ENCODE measurements around the gene HMGN4. TPM values are rescaled to one million over a fixed set of nuclear protein-coding genes. Genes with fewer than 3 reads are reported as not detected.
A peak's percentile ranks its signal among the peaks of the same experiment; 100 is the strongest.

Gene HMGN4
- total RNA-seq, 2 donors from 2014 or later, result 79.8 to 91.9 TPM

- Mint-ChIP-seq H3K27ac (peak overlapping the region; percentile 97 to 100), H3K36me3 (peaks cover 5% of the 10 kb centered on the region), H3K27me3 (peaks cover 0 to 4% of the 10 kb centered on the region in 2 donors), H3K4me1 (ENCODE audit: low read depth in 2 of 2) (peaks cover 26 to 27% of the 10 kb centered on the region in 2 donors), H3K4me3 (peak overlapping the region; percentile 100), H3K9me3 (peaks cover 3% of the 10 kb centered on the region)
- DNase-seq (ENCODE audit: low spot score), result peak; percentile 93
- peak; percentile 87 to 88 for ATAC-seq
Observed at GRCh38 chr6:26568601-26569432, 30.7 kb downstream of the HMGN4 start.

GRCh38 chr6:26569433-26569764 is 31.2 kb downstream of the HMGN4 start:
- Mint-ChIP-seq H3K27ac (peak overlapping the region; percentile 97 to 100), H3K27me3 (peaks cover 0 to 4% of the 10 kb centered on the region in 2 donors), H3K9me3 (peaks cover 3% of the 10 kb centered on the region), H3K36me3 (peaks cover 5% of the 10 kb centered on the region), H3K4me3 (peak overlapping the region; percentile 100), H3K4me1 (ENCODE audit: low read depth in 2 of 2) (peaks cover 26 to 27% of the 10 kb centered on the region in 2 donors)
- DNase-seq (ENCODE audit: low spot score) (no peak), ATAC-seq (no peak)

- peaks cover 26 to 27% of the 10 kb centered on the region in 2 donors for H3K4me1 Mint-ChIP-seq (ENCODE audit: low read depth in 2 of 2)
- ATAC-seq (no peak), DNase-seq (ENCODE audit: low spot score) (no peak)
- peaks cover 3% of the 10 kb centered on the region for H3K9me3 Mint-ChIP-seq
- no peak overlapping the region for H3K4me3 Mint-ChIP-seq
- no peak overlapping the region for H3K27ac Mint-ChIP-seq
- H3K27me3 Mint-ChIP-seq, result peaks cover 0 to 4% of the 10 kb centered on the region in 2 donors
- H3K36me3 Mint-ChIP-seq, result peaks cover 5% of the 10 kb centered on the region
Observed at GRCh38 chr6:26570027-26570809, 32.1 kb downstream of the HMGN4 start.

GRCh38 chr6:26571592-26572296 is 33.6 kb downstream of the HMGN4 start:
- Mint-ChIP-seq H3K9me3 (peaks cover 3% of the 10 kb centered on the region), H3K4me1 (ENCODE audit: low read depth in 2 of 2) (peaks cover 31 to 32% of the 10 kb centered on the region in 2 donors), H3K27ac (peak overlapping the region; percentile 78 to 85), H3K4me3 (peak overlapping the region; percentile 85), H3K27me3 (peaks cover 3 to 10% of the 10 kb centered on the region in 2 donors), H3K36me3 (peaks cover 5% of the 10 kb centered on the region)
- peak; percentile 71 to 74 for ATAC-seq
- DNase-seq (ENCODE audit: low spot score), result no peak

- peaks cover 15 to 16% of the 10 kb centered on the region in 2 donors for H3K27me3 Mint-ChIP-seq
- H3K27ac Mint-ChIP-seq, result no peak overlapping the region
- DNase-seq (ENCODE audit: low spot score), result no peak
- H3K36me3 Mint-ChIP-seq, result no peaks in the 10 kb centered on the region
- peaks cover 9% of the 10 kb centered on the region for H3K9me3 Mint-ChIP-seq
- ATAC-seq, result peak in 1 of 2 donors; percentile 21
- no peak overlapping the region for H3K4me3 Mint-ChIP-seq
- peaks cover 29 to 35% of the 10 kb centered on the region in 2 donors for H3K4me1 Mint-ChIP-seq (ENCODE audit: low read depth in 2 of 2)
Observed at GRCh38 chr6:26575494-26575939, 37.4 kb downstream of the HMGN4 start.

- H3K9me3 Mint-ChIP-seq, result peaks cover 9% of the 10 kb centered on the region
- H3K4me1 Mint-ChIP-seq (ENCODE audit: low read depth in 2 of 2), result peaks cover 27 to 34% of the 10 kb centered on the region in 2 donors
- no peak for ATAC-seq
- H3K4me3 Mint-ChIP-seq, result peak overlapping the region; percentile 79
- H3K27ac Mint-ChIP-seq, result peak overlapping the region; percentile 70 to 88
- H3K36me3 Mint-ChIP-seq, result no peaks in the 10 kb centered on the region
- no peak for DNase-seq (ENCODE audit: low spot score)
- H3K27me3 Mint-ChIP-seq, result peaks cover 15 to 25% of the 10 kb centered on the region in 2 donors
Observed at GRCh38 chr6:26576407-26576843, 38.3 kb downstream of the HMGN4 start.

- H3K36me3 Mint-ChIP-seq, result no peaks in the 10 kb centered on the region
- H3K27me3 Mint-ChIP-seq, result peaks cover 17 to 31% of the 10 kb centered on the region in 2 donors
- peaks cover 9% of the 10 kb centered on the region for H3K9me3 Mint-ChIP-seq
- peak overlapping the region; percentile 70 to 88 for H3K27ac Mint-ChIP-seq
- H3K4me1 Mint-ChIP-seq (ENCODE audit: low read depth in 2 of 2), result peaks cover 20 to 28% of the 10 kb centered on the region in 2 donors
- DNase-seq (ENCODE audit: low spot score) (no peak), ATAC-seq (peak; percentile 77)
- peak overlapping the region; percentile 79 for H3K4me3 Mint-ChIP-seq
Observed at GRCh38 chr6:26576929-26577719, 39.0 kb downstream of the HMGN4 start.

- DNase-seq (ENCODE audit: low spot score) (no peak), ATAC-seq (no peak)
- Mint-ChIP-seq H3K9me3 (peaks cover 9% of the 10 kb centered on the region), H3K4me1 (ENCODE audit: low read depth in 2 of 2) (peaks cover 19 to 24% of the 10 kb centered on the region in 2 donors), H3K27ac (peak overlapping the region in 1 of 2 donors; percentile 88), H3K4me3 (peak overlapping the region; percentile 79), H3K36me3 (no peaks in the 10 kb centered on the region), H3K27me3 (peaks cover 17 to 34% of the 10 kb centered on the region in 2 donors)
Observed at GRCh38 chr6:26577720-26578072, 39.5 kb downstream of the HMGN4 start.

GRCh38 chr6:26578279-26578678 is 40.1 kb downstream of the HMGN4 start:
- ATAC-seq (no peak), DNase-seq (ENCODE audit: low spot score) (no peak)
- Mint-ChIP-seq H3K4me1 (ENCODE audit: low read depth in 2 of 2) (peaks cover 19 to 23% of the 10 kb centered on the region in 2 donors), H3K36me3 (no peaks in the 10 kb centered on the region), H3K4me3 (peak overlapping the region; percentile 54), H3K9me3 (peaks cover 9% of the 10 kb centered on the region), H3K27me3 (peaks cover 22 to 40% of the 10 kb centered on the region in 2 donors), H3K27ac (no peak overlapping the region)

- H3K27me3 Mint-ChIP-seq, result peaks cover 26 to 45% of the 10 kb centered on the region in 2 donors
- H3K4me1 Mint-ChIP-seq (ENCODE audit: low read depth in 2 of 2), result peaks cover 19 to 23% of the 10 kb centered on the region in 2 donors
- H3K36me3 Mint-ChIP-seq, result no peaks in the 10 kb centered on the region
- H3K9me3 Mint-ChIP-seq, result peaks cover 9% of the 10 kb centered on the region
- no peak for DNase-seq (ENCODE audit: low spot score)
- no peak for ATAC-seq
- no peak overlapping the region for H3K27ac Mint-ChIP-seq
- peak overlapping the region; percentile 54 for H3K4me3 Mint-ChIP-seq
Observed at GRCh38 chr6:26578741-26579140, 40.6 kb downstream of the HMGN4 start.

GRCh38 chr6:26581164-26581915 is 43.2 kb downstream of the HMGN4 start:
- no peak overlapping the region for H3K27ac Mint-ChIP-seq
- H3K36me3 Mint-ChIP-seq, result no peaks in the 10 kb centered on the region
- peaks cover 37 to 54% of the 10 kb centered on the region in 2 donors for H3K27me3 Mint-ChIP-seq

GRCh38 chr6:26588965-26589364 is 50.8 kb downstream of the HMGN4 start:
- Mint-ChIP-seq H3K27ac (no peak overlapping the region), H3K36me3 (no peaks in the 10 kb centered on the region), H3K27me3 (peaks cover 34 to 36% of the 10 kb centered on the region in 2 donors), H3K9me3 (no peaks in the 10 kb centered on the region), H3K4me3 (no peak overlapping the region), H3K4me1 (ENCODE audit: low read depth in 2 of 2) (no peaks in the 10 kb centered on the region)
- DNase-seq (ENCODE audit: low spot score), result no peak
- no peak for ATAC-seq

More at GRCh38 chr6:26581164-26581915, 43.2 kb downstream of the HMGN4 start:
- Mint-ChIP-seq H3K4me1 (ENCODE audit: low read depth in 2 of 2) (peaks cover 18 to 21% of the 10 kb centered on the region in 2 donors), H3K9me3 (peaks cover 9% of the 10 kb centered on the region), H3K4me3 (no peak overlapping the region)
- no peak for ATAC-seq
- DNase-seq (ENCODE audit: low spot score), result no peak
